PC-9 (cell line): ENCODE measurements around the gene CLDN25. TPM values are rescaled to one million over a fixed set of nuclear protein-coding genes. Genes with fewer than 3 reads are reported as not detected.

Source experiments
- BruUV-seq: library from RNA; stranded (reverse); fragments of 400-500 nt; replicated peaks from 2 replicates; lab custom pipeline; 2021; lab: Mats Ljungman, UMichigan
- CTCF ChIA-PET: fragments of 300-600 bp; sonication (Branson Sonifier 250); formaldehyde crosslinking; loops from one replicate; lab custom pipeline; 2022; ENCODE audit warnings: antibody characterized with exemption; lab: Charles Lee
- POLR2A ChIA-PET: fragments of 300-600 bp; sonication (Branson Sonifier 250); formaldehyde crosslinking; loops from one replicate; lab custom pipeline; 2022; ENCODE audit warnings: antibody characterized with exemption; ENCODE audit not compliant: unreplicated experiment; lab: Charles Lee
- DNase-seq, 2 experiments: peaks; one replicate each; pipeline versions ENCODE4 v3.0.0 to v3.0.0-alpha.2; 2015 to 2022; ENCODE audit warnings: mixed read lengths in 1 of 2
- H2AFZ ChIP-seq: fragments of 200-600 bp; sonication (generic); 2 replicates; pipeline ENCODE4 v1.8.1; 2017; ENCODE audit warnings: antibody characterized with exemption
- H3F3A ChIP-seq: fragments of 200-600 bp; sonication (generic); 2 replicates; pipeline ENCODE4 v1.8.1; 2017; ENCODE audit warnings: antibody characterized with exemption, mild to moderate bottlenecking, low read depth; ENCODE audit not compliant: insufficient read depth
- H3K27ac ChIP-seq: fragments of 200-600 bp; sonication (generic); 2 replicates; pipeline ENCODE4 v1.6.1; 2016; ENCODE audit warnings: mixed run types
- H3K27me3 ChIP-seq: fragments of 200-600 bp; sonication (generic); 2 replicates; pipeline ENCODE4 v1.6.1; 2016; ENCODE audit warnings: low read depth, mixed run types; ENCODE audit not compliant: insufficient read depth
- H3K36me3 ChIP-seq: fragments of 200-600 bp; sonication (generic); 2 replicates; pipeline ENCODE4 v1.6.1; 2016; ENCODE audit warnings: low read depth, mixed run types
- H3K4me1 ChIP-seq: fragments of 200-600 bp; sonication (generic); replicated peaks from 2 replicates; pipeline ENCODE4 v1.6.1; 2016; ENCODE audit warnings: mixed run types; ENCODE audit not compliant: insufficient read depth
- H3K4me2 ChIP-seq: fragments of 200-600 bp; sonication (generic); 2 replicates; pipeline ENCODE4 v1.6.1; 2017; ENCODE audit warnings: mixed run types
- H3K4me3 ChIP-seq: fragments of 200-600 bp; sonication (generic); 2 replicates; pipeline ENCODE4 v1.6.1; 2016; ENCODE audit warnings: mixed run types
- H3K79me2 ChIP-seq: fragments of 200-600 bp; sonication (generic); 2 replicates; pipeline ENCODE4 v1.6.1; 2017; ENCODE audit warnings: low read depth, mixed run types
- H3K9me2 ChIP-seq: fragments of 200-600 bp; sonication (generic); 2 replicates; pipeline ENCODE4 v1.8.1; 2017; ENCODE audit warnings: mild to moderate bottlenecking; ENCODE audit not compliant: insufficient read depth
- H3K9me3 ChIP-seq: fragments of 200-600 bp; sonication (generic); 2 replicates; pipeline ENCODE4 v1.8.1; 2016; ENCODE audit warnings: low read depth; ENCODE audit not compliant: insufficient read depth
- H4K20me1 ChIP-seq: fragments of 200-600 bp; sonication (generic); 2 replicates; pipeline ENCODE4 v1.8.1; 2017; ENCODE audit not compliant: insufficient read depth
- EZH2 ChIP-seq: fragments of 200-600 bp; sonication (generic); IDR thresholded peaks from 2 replicates; pipeline ENCODE4 v1.8.0; 2017; ENCODE audit warnings: antibody characterized with exemption, low read depth
- intact Hi-C: fragments of 100-400 bp; cut with micrococcal nuclease; formaldehyde crosslinking; loops from one replicate; pipeline ENCODE4 v1.10.0; 2022; ENCODE audit not compliant: unreplicated experiment
- total RNA-seq: library from RNA; stranded (reverse); gene quantifications from 2 replicates; pipeline ENCODE4 v1.2.3, GENCODE V29; 2021
- TF ChIP-seq, protein P1 (sequence below): fragments of 200-600 bp; sonication (generic); conservative IDR thresholded peaks from 2 replicates; pipeline ENCODE4 v1.6.1; 2017; ENCODE audit warnings: mixed run types, antibody characterized with exemption, mild to moderate bottlenecking, moderate library complexity

Gene CLDN25
- total RNA-seq, 1 experiment from 2014 or later = not detected

DNA sequence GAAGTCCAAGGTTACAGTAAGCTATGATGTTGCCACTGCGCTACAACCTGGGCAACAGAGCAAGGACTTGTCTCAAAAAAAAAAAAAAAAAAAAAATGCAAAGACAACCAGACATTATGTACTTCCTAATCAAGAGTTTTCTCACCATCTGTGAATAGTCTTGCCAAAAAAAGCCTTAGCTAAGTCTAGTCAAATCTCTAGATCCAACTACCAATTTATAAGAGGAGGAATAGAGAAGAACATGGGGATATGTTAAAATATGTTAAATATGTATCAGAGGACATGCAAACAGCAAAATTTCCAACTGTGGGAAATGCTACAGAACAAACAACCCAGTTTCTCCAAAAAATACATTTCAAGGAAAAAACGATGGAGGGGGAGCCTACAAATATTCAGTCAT lies 50.2 kb downstream of the CLDN25 start:
- no peaks in the 10 kb centered on the region for H3K79me2 ChIP-seq
- ChIA-PET POLR2A (no interaction called here), CTCF (no interaction called here)
- no TSS peak for BruUV-seq
- no peak overlapping the region for H3K27ac ChIP-seq
- no peaks in the 10 kb centered on the region for H3K9me2 ChIP-seq
- H3K4me1 ChIP-seq = no peaks in the 10 kb centered on the region
- no peak for DNase-seq
- no peaks in the 10 kb centered on the region for H4K20me1 ChIP-seq
- H3K4me2 ChIP-seq = no peak overlapping the region
- H3K27me3 ChIP-seq = no peaks in the 10 kb centered on the region
- TF ChIP-seq, protein P1, sequence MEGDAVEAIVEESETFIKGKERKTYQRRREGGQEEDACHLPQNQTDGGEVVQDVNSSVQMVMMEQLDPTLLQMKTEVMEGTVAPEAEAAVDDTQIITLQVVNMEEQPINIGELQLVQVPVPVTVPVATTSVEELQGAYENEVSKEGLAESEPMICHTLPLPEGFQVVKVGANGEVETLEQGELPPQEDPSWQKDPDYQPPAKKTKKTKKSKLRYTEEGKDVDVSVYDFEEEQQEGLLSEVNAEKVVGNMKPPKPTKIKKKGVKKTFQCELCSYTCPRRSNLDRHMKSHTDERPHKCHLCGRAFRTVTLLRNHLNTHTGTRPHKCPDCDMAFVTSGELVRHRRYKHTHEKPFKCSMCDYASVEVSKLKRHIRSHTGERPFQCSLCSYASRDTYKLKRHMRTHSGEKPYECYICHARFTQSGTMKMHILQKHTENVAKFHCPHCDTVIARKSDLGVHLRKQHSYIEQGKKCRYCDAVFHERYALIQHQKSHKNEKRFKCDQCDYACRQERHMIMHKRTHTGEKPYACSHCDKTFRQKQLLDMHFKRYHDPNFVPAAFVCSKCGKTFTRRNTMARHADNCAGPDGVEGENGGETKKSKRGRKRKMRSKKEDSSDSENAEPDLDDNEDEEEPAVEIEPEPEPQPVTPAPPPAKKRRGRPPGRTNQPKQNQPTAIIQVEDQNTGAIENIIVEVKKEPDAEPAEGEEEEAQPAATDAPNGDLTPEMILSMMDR = no peak
- no peak for TF ChIP-seq EZH2
- no peaks in the 10 kb centered on the region for H3F3A ChIP-seq
- H3K9me3 ChIP-seq = no peaks in the 10 kb centered on the region
- H2AFZ ChIP-seq = no peak overlapping the region
- intact Hi-C loops = no loop called here
- H3K4me3 ChIP-seq = no peak overlapping the region
- no peaks in the 10 kb centered on the region for H3K36me3 ChIP-seq

Other genes with a start within 250 kb of the CLDN25 start
- gene TMPRSS5, start 73.5 kb upstream of the CLDN25 start, total RNA-seq = 0.33 and 0.83 TPM in 2 replicates
- gene ZW10, start 6.1 kb upstream of the CLDN25 start, total RNA-seq = 14.0 and 19.3 TPM in 2 replicates
- gene USP28, start 95.8 kb downstream of the CLDN25 start, total RNA-seq = 36.6 and 38.1 TPM in 2 replicates
- gene HTR3B, start 125.0 kb downstream of the CLDN25 start, total RNA-seq = not detected in 2 replicates
- gene HTR3A, start 195.3 kb downstream of the CLDN25 start, total RNA-seq = not detected in 2 replicates